Thyroid gland (tissue), 4 donors: Measurements from ENCODE around the gene PARD3.

ENCODE experiments used
- CTCF ChIP-seq, 6 experiments: fragments of 200-600 bp in 3 of 6; fragments of 450-650 bp in 3 of 6; sonication (generic) in 3 of 6; IDR thresholded peaks; one replicate each; pipeline ENCODE4 v1.5.1; 2016 to 2019; ENCODE audit warnings: antibody characterized with exemption in 6 of 6, mild to moderate bottlenecking in 2 of 6, inconsistent platforms in 1 of 6, moderate library complexity in 1 of 6
- POLR2A ChIP-seq, 2 donors: fragments of 450-650 bp; IDR thresholded peaks; one replicate each; pipeline ENCODE4 v1.6.1; 2017; ENCODE audit warnings: antibody characterized with exemption in 2 of 2, mild to moderate bottlenecking in 2 of 2, moderate library complexity in 1 of 2

GRCh38 chr10:34360984-34361383, 454.1 kb downstream of the PARD3 start:
- TF ChIP-seq CTCF (IDR thresholded peaks at IDR 0.05), result no peak
- no peak for TF ChIP-seq POLR2A (IDR thresholded peaks at IDR 0.05)
